GM12878 (cell line): Measurements from ENCODE around the gene CDC25C. TPM values are rescaled to one million over a fixed set of nuclear protein-coding genes. Genes with fewer than 3 reads are reported as not detected.

Experiments used
- ATAC-seq: fragments of 200-7000 bp; cut with Tn5 transposase; 3 replicates; pipeline ENCODE4 v1.9.1; 2020; ENCODE audit warnings: mild to moderate bottlenecking, moderate library complexity
- BruUV-seq: library from RNA; stranded (reverse); fragments of 400-500 nt; replicated peaks from 2 replicates; lab custom pipeline; 2021; lab: Mats Ljungman, UMichigan
- CTCF ChIA-PET: fragments of 300-600 bp; sonication (Branson Sonifier 250); formaldehyde crosslinking; extraction: SDS; loops from one replicate; lab custom pipeline; 2021; ENCODE audit warnings: inconsistent platforms; lab: Yijun Ruan, JAX
- POLR2A ChIA-PET: fragments of 350-600 bp; formaldehyde crosslinking; extraction: SDS; loops from one replicate; lab custom pipeline; 2021; ENCODE audit warnings: inconsistent platforms; lab: Charles Lee
- RAD21 ChIA-PET: fragments of 300-600 bp; sonication (Branson Sonifier 250); formaldehyde crosslinking; loops from one replicate; lab custom pipeline; 2023; ENCODE audit warnings: antibody characterized with exemption; ENCODE audit not compliant: unreplicated experiment; lab: Charles Lee
- SMC1A ChIA-PET: fragments of 300-600 bp; sonication (Branson Sonifier 250); formaldehyde crosslinking; loops from one replicate; lab custom pipeline; 2023; ENCODE audit not compliant: unreplicated experiment, uncharacterized antibody; lab: Charles Lee
- DNase-seq: peaks from one replicate; pipeline ENCODE4 v3.0.0-alpha.2; 2011; ENCODE audit warnings: low read depth, low spot score
- FAIRE-seq: peaks from 3 replicates; lab custom pipeline; 2011; peaks lifted over from hg19 to GRCh38; lab: Jason Lieb, UNC
- H2AFZ ChIP-seq: 2 replicates; pipeline ENCODE4 v1.6.0; 2011; ENCODE audit warnings: low read depth, low read length, control low read depth; ENCODE audit not compliant: control insufficient read depth
- H3K27ac ChIP-seq: 2 replicates; pipeline ENCODE4 v1.5.1; 2011; ENCODE audit warnings: control low read depth; ENCODE audit not compliant: control insufficient read depth, insufficient read depth
- H3K27me3 ChIP-seq, 2 experiments: replicated peaks in 1 of 2; 2 replicates each; pipeline versions ENCODE4 v1.6.0 to v1.6.1; 2011; ENCODE audit warnings: low read length in 1 of 2; ENCODE audit not compliant: control insufficient read depth in 2 of 2, insufficient read depth in 2 of 2
- H3K36me3 ChIP-seq, 2 experiments: 2 replicates each; pipeline ENCODE4 v1.5.1; 2011; ENCODE audit warnings: low read length in 1 of 2; ENCODE audit not compliant: control insufficient read depth in 2 of 2, insufficient read depth in 2 of 2
- H3K4me1 ChIP-seq: 2 replicates; pipeline ENCODE4 v1.6.1; 2011; ENCODE audit warnings: mild to moderate bottlenecking, low read length, moderate library complexity, mixed read lengths; ENCODE audit not compliant: control insufficient read depth, insufficient read depth
- H3K4me2 ChIP-seq: 2 replicates; pipeline ENCODE4 v1.6.0; 2011; ENCODE audit warnings: control low read depth; ENCODE audit not compliant: control insufficient read depth, insufficient read depth
- H3K4me3 ChIP-seq: fragments of 200-600 bp; sonication (generic); 2 replicates; pipeline ENCODE4 v1.5.1; 2016
- H3K79me2 ChIP-seq: 2 replicates; pipeline ENCODE4 v1.6.0; 2011; ENCODE audit warnings: low read length; ENCODE audit not compliant: control insufficient read depth, insufficient read depth
- H3K9ac ChIP-seq: 2 replicates; pipeline ENCODE4 v1.8.0; 2011; ENCODE audit warnings: low read length, control low read depth, mixed read lengths; ENCODE audit not compliant: control insufficient read depth, insufficient read depth
- H3K9me3 ChIP-seq: replicated peaks from 3 replicates; pipeline ENCODE4 v1.5.1; 2011; ENCODE audit warnings: mild to moderate bottlenecking, low read length; ENCODE audit not compliant: control insufficient read depth, insufficient read depth
- H4K20me1 ChIP-seq: 2 replicates; pipeline ENCODE4 v1.6.0; 2011; ENCODE audit not compliant: control insufficient read depth, insufficient read depth
- ATF2 ChIP-seq: IDR thresholded peaks from 2 replicates; pipeline ENCODE4 v1.6.1; 2012; ENCODE audit warnings: low read length, inconsistent platforms
- CREM ChIP-seq: IDR thresholded peaks from 2 replicates; pipeline ENCODE4 v1.6.1; 2014; ENCODE audit warnings: antibody characterized with exemption, low read depth
- CTCF ChIP-seq, 3 experiments: IDR thresholded peaks in 2 of 3; conservative IDR thresholded peaks in 1 of 3; 2 replicates each; pipeline ENCODE4 v1.5.1; 2011; ENCODE audit warnings: low read depth in 3 of 3, low read length in 3 of 3, mild to moderate bottlenecking in 3 of 3, control low read depth in 2 of 3, moderate library complexity in 2 of 3, inconsistent platforms in 1 of 3, mixed read lengths in 1 of 3; ENCODE audit not compliant: control insufficient read depth in 2 of 3, insufficient read depth in 1 of 3; ENCODE audit errors: extremely low read depth in 1 of 3
- EED ChIP-seq: sonication (generic); IDR thresholded peaks from 2 replicates; pipeline ENCODE4 v1.6.1; 2016; ENCODE audit warnings: antibody characterized with exemption, low read depth
- FOXK2 ChIP-seq: fragments of 450-650 bp; IDR thresholded peaks from 2 replicates; pipeline ENCODE4 v1.6.1; 2017; ENCODE audit warnings: mild to moderate bottlenecking, moderate library complexity
- FOXM1 ChIP-seq: IDR thresholded peaks from 2 replicates; pipeline ENCODE4 v1.6.1; 2012; ENCODE audit warnings: low read depth, mild to moderate bottlenecking, inconsistent platforms, low read length, moderate library complexity
- MAX ChIP-seq: IDR thresholded peaks from 2 replicates; pipeline ENCODE4 v1.6.1; 2012; ENCODE audit warnings: low read depth, low read length, improper control_type of control experiment
- MEF2B ChIP-seq: fragments of 450-650 bp; IDR thresholded peaks from 2 replicates; pipeline ENCODE4 v1.6.1; 2018; ENCODE audit warnings: mild to moderate bottlenecking, moderate library complexity; ENCODE audit not compliant: partially characterized antibody, poor library complexity, severe bottlenecking
- NR2F1 ChIP-seq: fragments of 450-650 bp; conservative IDR thresholded peaks from 2 replicates; pipeline ENCODE4 v1.6.1; 2017; ENCODE audit warnings: mild to moderate bottlenecking
- SRF ChIP-seq, 2 experiments: IDR thresholded peaks; 2 replicates each; pipeline ENCODE4 v1.6.1; 2011; ENCODE audit warnings: low read depth in 2 of 2, low read length in 2 of 2, mild to moderate bottlenecking in 1 of 2, moderate library complexity in 1 of 2
- TAF1 ChIP-seq: IDR thresholded peaks from 2 replicates; pipeline ENCODE4 v1.6.1; 2011; ENCODE audit warnings: mild to moderate bottlenecking, low read depth, low read length, borderline replicate concordance
- TBL1XR1 ChIP-seq: IDR thresholded peaks from 2 replicates; pipeline ENCODE4 v1.6.1; 2012; ENCODE audit warnings: low read depth, low read length, improper control_type of control experiment
- ZNF622 ChIP-seq: fragments of 450-650 bp; IDR thresholded peaks from 2 replicates; pipeline ENCODE4 v1.6.1; 2017; ENCODE audit warnings: mild to moderate bottlenecking, inconsistent platforms
- WGBS: methylation state at CpG from one replicate; pipeline ENCODE4 v1.1.6; 2016; ENCODE audit warnings: low lambda C conversion rate; ENCODE audit not compliant: insufficient replicate concordance, insufficient coverage; ENCODE audit errors: missing lambda C conversion rate; 5-methylcytosine and 5-hydroxymethylcytosine counted together
- in situ Hi-C: fragments of 300-500 bp; cut with MboI; formaldehyde crosslinking; loops from 9 replicates; pipeline ENCODE4 v1.14.3; 2018; ENCODE audit warnings: mixed read lengths
- intact Hi-C: fragments of 100-400 bp; cut with micrococcal nuclease; formaldehyde crosslinking; loops from one replicate; pipeline ENCODE4 v1.14.2; 2022; ENCODE audit not compliant: unreplicated experiment
- polyA plus RNA-seq, 11 experiments: library from polyadenylated mRNA; depleted of rRNA in 4 of 11; unstranded in 6 of 11; stranded (reverse) in 5 of 11; fragments of >200 nt; fragmentation: Nextera tagmentation in 4 of 11; fragmentation: Illumina TruSeq in 1 of 11; extraction: Ambion mirVana in 4 of 11; extraction: Trizol in 1 of 11; gene quantifications; 1 replicate in 1 of 11; 2 replicates in 10 of 11; pipeline versions ENCODE4 v1.2.1 to v1.2.3, GENCODE V29; 2011 to 2016; ENCODE audit warnings: inconsistent platforms in 2 of 11, missing spikeins in 2 of 11, low read depth in 1 of 11
- total RNA-seq, 4 experiments: library from RNA; depleted of rRNA in 3 of 4; stranded (reverse); fragments of >200 nt in 3 of 4; fragmentation: Illumina TruSeq in 1 of 4; extraction: Trizol in 1 of 4; gene quantifications; 2 replicates each; pipeline versions ENCODE4 v1.2.1 to v1.2.3, GENCODE V29; 2013 to 2021
- TF ChIP-seq, protein P1 (sequence below): fragments of 450-650 bp; IDR thresholded peaks from 2 replicates; pipeline ENCODE4 v1.6.1; 2016; ENCODE audit warnings: mild to moderate bottlenecking

Gene CDC25C
- total and polyA plus RNA-seq, 10 of the 15 experiments (the other 5 are each of a cell fraction or from before 2014, with no cell fraction given): 9.2 to 30.7 (median 14.9) TPM

DNA sequence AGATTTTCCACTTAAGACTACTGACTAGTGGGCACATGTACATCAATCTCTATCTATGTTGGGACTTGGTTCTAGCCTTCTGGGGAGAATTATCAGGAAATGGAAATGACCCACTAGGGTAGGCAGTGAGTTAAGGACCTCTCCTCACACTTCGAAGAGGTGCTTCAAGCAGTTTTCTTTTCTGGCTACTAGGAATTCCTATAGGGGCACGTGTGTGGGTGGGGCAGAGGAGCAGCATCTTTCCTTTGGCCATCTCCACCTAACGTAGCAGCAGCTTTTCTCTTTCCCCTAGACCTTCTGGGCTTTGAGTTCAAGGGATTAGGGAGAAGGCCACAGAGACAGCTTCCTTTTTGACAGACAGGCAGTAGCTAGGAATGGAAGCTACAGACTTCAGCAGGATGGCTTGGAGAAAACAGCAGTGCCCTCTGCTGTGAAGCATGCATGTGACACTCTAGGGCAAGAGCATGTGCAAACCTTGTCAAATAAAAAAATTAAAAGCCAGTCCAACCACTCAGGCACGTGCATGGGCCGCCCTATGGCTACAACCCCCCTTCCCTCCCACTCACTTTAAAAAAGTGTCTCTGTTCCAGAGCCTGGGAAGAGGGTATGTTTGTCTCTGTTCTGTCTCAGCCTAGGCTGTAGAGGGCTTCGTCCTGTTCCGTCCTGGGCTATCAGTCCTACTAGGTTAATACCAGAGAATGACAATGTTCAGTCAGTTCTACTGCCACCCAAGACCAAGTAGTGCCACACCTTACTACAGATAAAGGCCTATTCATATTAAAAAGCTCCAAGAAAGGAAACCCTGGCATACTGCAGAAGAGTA, 48.5 kb downstream of the CDC25C start:
- H3K79me2 ChIP-seq: no peaks in the 10 kb centered on the region
- no peak overlapping the region for H3K27ac ChIP-seq
- in situ Hi-C loops (no loop called here), intact Hi-C loops (loop anchor here (1.0 kb wide), 2 partner anchors 61 to 103 kb away; no protein-coding TSS in a partner anchor)
- H3K27me3 ChIP-seq: no peaks in the 10 kb centered on the region
- H3K4me3 ChIP-seq: no peak overlapping the region
- H4K20me1 ChIP-seq: no peaks in the 10 kb centered on the region
- ATAC-seq: peak; percentile 78
- WGBS: 86% methylated on average over 7 of the region's 7 CpGs
- no peak overlapping the region for H3K4me2 ChIP-seq
- no peaks in the 10 kb centered on the region for H3K9me3 ChIP-seq
- SMC1A ChIA-PET: interaction anchor here (0.7 to 1.0 kb wide), 3 partner anchors 60 to 104 kb away, joined by 3 read pairs; partner anchors contain the start of gene KIF20A
- FAIRE-seq: no peak
- CTCF ChIA-PET: interaction anchor here (0.6 to 1.4 kb wide), 6 partner anchors 67 to 326 kb away, joined by 3 to 9 read pairs (median 4); partner anchors contain the start of genes BRD8 and KIF20A
- no peak for DNase-seq
- H2AFZ ChIP-seq: no peak overlapping the region
- no peaks in the 10 kb centered on the region for H3K4me1 ChIP-seq
- H3K36me3 ChIP-seq: peaks cover 0 to 5% of the 10 kb centered on the region in 2 experiments; a peak in 3 of 4 replicates
- POLR2A ChIA-PET: no interaction called here
- H3K9ac ChIP-seq: no peak overlapping the region
- RAD21 ChIA-PET: interaction anchor here (1.2 to 1.4 kb wide), 2 partner anchors 102 to 104 kb away, joined by 3 to 5 read pairs; partner anchors contain the start of genes BRD8 and KIF20A
- BruUV-seq: no TSS peak
- TF ChIP-seq TBL1XR1 (no peak), CREM (no peak), SRF (IDR thresholded peaks at IDR 0.05; ENCODE audit: low read depth in 2 of 2, low read length in 2 of 2) (no peak), TAF1 (no peak), FOXK2 (no peak), EED (no peak), MEF2B (no peak), MAX (no peak), ATF2 (no peak), ZNF622 (no peak), FOXM1 (no peak), NR2F1 (no peak), CTCF (IDR thresholded peaks at IDR 0.05 in 2 of 3, conservative IDR thresholded peaks at IDR 0.05 in 1 of 3; ENCODE audit: control insufficient read depth in 2 of 3, extremely low read depth in 1 of 3, insufficient read depth in 1 of 3, low read depth in 3 of 3, low read length in 3 of 3) (peak; percentile 44 to 50 (median 44); a peak in 5 of 6 replicates)
- TF ChIP-seq, protein P1, sequence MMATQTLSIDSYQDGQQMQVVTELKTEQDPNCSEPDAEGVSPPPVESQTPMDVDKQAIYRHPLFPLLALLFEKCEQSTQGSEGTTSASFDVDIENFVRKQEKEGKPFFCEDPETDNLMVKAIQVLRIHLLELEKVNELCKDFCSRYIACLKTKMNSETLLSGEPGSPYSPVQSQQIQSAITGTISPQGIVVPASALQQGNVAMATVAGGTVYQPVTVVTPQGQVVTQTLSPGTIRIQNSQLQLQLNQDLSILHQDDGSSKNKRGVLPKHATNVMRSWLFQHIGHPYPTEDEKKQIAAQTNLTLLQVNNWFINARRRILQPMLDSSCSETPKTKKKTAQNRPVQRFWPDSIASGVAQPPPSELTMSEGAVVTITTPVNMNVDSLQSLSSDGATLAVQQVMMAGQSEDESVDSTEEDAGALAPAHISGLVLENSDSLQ: peak; percentile 81
